Activated effector memory CD4-positive, alpha-beta T cell treated with Interleukin-2 at 50 U/mL for 16 hours (primary cell): ENCODE results near the gene CALD1.
"Not testable (repeated sequence)": the region's sequence is repeated elsewhere in the genome, so short reads cannot be mapped to it uniquely, and the experiment has no call there.

ENCODE experiments used
- DNase-seq: peaks from one replicate; pipeline ENCODE4 v3.0.0-alpha.2; 2020

The CALD1 gene

DNA sequence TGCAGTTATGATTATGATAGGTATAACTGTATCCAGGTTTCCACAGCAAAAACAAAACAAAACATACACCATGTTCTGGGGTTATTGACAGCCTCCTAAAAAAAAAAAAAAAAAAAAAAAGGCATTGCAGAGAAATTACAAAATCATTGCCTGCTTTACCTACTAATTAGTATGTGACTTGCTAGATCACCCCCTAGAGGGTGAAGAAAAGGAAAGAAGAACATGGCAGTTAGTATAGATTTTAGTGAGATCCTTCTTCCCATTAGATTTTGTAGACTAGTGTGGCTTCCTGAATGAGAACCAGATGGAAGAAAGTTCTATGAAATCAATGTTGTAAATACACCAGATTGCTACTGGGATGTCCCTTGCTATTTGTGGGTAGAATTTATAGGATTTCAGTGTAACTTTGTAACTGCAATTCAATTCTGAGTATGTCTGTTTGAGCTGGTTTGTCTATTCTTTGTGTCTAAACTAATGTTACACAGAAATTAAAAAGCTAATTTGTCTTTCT lies 182.9 kb downstream of the CALD1 start:
- DNase-seq: no peak

DNA sequence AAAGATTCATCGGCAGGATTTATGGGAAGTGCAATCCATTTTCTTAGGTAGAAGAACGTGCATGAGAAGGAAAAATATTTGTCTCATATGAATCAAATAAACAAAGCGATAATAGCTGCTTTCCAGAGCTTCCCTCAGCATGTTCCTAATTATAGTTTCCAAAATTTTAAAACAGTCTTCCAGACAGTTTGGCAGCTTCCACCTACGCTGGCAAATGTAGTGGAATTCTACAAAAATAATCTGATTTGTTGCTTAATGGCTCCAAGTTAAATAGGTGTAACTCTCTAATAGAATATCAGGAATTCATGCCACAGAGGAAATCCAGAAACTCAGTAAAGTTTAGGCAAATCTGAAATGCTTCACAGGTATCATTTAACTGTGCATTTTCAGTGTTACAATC lies 183.6 kb downstream of the CALD1 start:
- DNase-seq: no peak

DNA sequence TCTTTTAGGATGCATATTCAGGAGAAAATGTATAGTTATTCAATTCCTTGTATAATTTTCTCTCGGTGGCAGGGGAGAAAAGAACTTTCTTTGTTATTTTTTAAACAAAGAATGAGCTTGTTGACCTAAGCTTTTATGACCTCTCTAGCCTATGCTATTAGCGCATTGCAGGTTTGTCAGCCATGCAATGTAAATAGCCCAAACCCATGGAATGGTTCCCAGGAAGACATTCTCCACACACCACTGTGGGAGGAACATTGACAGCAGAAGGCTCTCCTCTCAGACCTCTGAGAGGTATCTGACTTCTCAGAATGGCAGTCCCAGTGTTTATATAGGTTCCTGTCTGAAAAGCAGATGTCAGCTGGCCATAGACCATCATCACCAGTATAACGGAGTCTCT lies 187.3 kb downstream of the CALD1 start:
- DNase-seq: no peak

DNA sequence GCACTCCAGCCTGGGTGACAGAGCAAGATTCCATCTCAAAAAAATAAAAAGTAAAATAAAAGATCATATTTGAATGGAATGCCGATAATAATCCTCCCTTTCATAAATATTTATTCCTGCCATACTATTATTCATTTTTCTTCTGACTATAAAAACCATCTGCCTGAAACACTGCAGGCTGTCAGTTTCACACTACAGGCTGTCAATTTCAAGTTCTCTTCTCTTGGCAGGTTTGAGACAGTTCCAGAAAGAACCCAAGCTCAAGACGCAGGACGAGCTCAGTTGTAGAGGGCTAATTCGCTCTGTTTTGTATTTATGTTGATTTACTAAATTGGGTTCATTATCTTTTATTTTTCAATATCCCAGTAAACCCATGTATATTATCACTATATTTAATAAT lies 188.7 kb downstream of the CALD1 start:
- no peak for DNase-seq

DNA sequence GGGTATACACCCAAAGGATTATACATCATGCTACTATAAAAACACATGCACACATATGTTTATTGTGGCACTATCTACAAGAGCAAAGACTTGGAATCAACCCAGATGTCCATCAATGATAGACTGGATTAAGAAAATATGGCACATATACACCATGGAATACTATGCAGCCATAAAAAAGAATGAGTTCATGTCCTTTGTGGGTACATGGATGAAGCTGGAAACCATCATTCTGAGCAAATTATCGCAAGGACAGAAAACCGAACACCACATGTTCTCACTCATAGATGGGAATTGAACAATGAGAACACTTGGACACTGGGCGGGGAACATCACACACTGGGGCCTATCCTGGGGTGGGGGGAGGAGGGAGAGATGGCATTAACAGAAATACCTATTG lies 202.2 kb downstream of the CALD1 start:
- DNase-seq: not testable (repeated sequence)

DNA sequence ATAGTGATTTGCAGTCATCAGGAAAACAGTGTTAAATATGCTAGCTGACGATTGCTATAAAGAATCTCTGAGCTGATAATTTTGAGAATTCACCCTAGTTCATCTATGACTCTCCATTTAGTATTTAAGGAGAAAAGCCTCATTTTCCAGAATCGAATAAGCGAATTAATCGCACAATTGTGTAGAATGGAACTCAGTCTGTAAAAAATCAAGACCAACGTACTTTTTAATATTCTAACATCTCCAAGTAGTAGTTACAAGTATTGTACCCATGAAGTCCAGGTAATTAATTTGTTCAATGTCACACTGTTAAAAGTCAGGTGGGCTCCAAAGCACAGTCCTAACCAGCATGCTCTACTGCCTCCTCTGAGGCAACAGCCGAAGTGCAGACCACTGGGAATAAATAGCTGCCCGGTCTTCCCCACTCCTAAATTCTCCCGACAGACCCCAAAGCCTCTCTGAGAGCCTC lies 206.5 kb downstream of the CALD1 start:
- no peak for DNase-seq

DNA sequence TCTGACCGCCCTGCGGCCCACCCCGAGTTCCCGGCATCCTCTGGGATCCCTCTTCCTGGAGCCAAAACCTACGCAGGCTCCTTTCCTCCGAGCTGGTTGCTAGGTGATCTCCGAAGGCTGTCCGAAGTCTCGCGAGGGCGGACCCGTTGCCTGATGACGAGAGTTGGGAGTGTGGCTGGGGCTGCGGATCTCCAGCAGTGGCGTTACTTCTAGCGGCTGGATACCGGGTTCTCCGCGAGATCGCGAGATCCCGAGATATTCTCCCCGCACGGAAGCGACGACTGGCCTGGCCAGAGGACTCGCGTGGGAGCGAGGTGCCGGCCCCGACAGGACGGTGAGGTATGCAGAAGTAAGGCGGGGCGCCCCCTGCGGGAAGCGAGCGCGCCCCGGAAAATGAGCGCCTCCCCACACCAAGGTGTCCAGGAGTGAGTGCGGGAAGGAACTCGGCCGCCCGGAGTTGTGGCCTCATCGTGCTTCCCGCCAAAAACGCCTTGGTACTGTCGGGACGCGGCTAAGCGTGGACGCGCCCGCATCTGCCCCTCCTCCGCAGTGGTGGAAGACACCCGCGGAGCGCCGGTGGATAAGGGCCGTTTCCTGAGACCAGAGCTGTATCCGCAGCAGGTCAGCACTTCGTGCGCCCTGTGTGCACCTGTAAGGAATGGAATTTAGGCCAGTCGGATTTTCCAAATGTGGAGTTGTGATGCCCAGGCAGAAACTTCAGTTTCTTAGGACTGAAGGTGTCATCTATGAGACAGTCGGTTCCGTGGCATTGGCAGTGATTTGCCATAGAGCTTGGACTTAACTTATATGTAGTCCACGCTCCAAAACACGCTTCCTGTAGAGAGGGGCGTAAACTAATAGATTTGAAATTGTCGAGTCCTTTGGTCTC lies 207.2 kb downstream of the CALD1 start, which contains the start of gene AGBL3:
Gene AGBL3 (plus strand): TSS at position 146 of the 889 bp plus-strand sequence. CDS start 1,426 bp downstream, outside the sequence.
- DNase-seq: peak; percentile 80

DNA sequence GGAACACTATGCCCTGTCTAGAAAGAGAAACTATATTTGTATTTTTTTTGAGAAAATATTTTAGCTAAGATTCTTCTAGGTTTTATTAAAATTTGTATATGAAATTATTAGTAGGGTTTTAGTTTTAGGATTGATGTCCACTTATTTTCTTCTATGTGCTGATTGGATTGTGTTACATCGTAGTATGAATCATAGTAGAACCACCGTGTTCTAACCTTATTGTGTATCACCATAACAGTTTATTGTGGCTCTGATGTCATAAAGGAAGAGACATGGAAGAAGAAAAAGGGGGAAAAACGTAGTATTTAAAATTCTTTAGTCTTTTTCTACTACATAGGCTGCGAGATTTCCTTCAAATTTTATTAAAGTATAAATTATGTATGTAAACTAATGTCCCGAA lies 208.7 kb downstream of the CALD1 start:
- DNase-seq: no peak

DNA sequence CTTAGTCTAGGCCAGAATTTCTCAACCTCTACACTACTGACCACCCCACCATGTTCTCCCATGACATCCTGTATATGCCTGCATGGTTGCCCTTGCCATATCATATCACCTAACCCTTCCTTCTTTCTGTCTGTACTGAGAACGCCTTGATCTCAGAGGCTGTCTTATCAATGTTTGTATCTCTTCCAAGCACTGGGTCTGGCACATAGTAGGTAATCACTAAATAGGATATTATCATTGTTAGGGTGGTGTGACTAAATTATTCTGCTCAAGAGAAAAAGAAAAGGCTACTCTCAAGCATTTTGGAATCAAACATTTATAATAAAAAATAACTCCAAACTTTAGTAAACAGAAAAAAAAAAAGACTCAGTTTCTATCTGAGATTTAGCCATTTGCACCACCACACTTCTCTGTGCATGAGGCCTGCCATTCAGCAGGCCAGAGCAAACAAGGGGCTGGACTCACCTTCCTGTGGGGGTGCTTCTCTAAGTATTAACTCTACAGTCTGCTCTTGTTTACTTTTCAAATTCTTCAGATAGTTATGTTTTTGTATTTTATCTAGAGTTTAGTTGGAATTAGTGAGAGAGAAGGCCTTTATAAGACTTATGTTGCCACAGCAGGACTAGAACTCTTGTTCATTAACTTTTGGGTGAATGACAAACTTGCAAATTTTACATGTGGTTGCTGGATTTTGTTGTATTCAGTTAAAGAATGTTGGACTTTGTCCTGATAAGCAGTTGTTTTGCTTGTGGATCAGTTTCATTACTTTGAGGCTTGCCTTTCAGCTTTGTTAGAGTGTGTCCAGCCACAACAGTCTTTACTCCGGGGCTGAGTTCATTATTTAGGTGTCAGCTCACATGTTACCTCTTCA lies 212.3 kb downstream of the CALD1 start:
- no peak for DNase-seq

DNA sequence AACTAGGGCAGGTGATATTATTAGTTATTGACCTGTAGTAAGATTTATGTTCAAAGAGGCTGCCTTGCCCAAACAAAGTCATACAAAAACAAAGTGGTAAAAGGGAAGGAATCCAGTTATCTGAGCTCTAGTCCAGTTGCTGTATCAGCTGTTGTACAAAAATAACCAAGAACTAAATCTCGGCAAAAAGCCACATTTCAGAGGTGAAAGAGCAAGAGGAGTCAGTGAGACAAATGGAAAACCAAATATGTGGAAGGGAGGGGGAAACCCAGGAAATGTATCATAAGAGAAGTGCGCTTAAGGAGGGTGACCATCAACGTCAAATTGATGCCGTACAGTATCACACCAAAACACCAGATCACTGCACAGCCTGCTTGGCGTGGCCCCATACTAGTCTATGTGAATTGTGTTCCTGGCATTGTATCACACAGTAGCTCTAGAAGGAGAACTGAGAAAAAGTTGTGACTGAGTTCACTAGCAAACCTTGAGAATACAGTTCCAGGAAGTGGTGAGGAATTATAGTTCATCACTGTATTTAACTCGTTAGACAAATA lies 213.3 kb downstream of the CALD1 start:
- DNase-seq: no peak

DNA sequence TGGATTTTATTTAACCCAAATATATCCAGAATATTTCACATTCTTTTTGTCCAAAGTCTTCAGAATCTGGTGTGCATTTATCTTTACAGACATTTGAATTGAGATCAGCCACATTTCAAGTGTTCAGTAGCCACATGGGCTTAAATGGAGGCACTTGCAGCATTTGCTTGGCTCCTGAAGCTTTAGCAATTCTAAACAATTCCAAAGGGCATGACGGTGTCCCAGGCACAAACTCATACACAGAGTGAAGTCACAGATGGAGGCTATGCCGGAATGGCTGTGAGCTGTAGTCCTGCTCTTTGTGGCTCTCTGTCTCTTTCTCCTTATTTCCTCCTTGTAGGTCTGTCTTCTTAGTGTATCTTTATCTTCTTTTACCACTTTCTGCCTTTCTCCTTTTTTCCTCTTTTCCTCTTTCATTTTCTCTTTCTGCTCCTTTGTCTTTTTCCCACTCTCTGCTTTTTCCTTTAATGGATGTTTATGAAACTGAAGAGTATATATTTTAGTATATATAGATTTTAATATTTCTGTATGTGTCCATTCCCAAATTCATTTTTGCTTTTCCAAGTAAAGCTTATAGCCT lies 214.5 kb downstream of the CALD1 start:
- DNase-seq: no peak

DNA sequence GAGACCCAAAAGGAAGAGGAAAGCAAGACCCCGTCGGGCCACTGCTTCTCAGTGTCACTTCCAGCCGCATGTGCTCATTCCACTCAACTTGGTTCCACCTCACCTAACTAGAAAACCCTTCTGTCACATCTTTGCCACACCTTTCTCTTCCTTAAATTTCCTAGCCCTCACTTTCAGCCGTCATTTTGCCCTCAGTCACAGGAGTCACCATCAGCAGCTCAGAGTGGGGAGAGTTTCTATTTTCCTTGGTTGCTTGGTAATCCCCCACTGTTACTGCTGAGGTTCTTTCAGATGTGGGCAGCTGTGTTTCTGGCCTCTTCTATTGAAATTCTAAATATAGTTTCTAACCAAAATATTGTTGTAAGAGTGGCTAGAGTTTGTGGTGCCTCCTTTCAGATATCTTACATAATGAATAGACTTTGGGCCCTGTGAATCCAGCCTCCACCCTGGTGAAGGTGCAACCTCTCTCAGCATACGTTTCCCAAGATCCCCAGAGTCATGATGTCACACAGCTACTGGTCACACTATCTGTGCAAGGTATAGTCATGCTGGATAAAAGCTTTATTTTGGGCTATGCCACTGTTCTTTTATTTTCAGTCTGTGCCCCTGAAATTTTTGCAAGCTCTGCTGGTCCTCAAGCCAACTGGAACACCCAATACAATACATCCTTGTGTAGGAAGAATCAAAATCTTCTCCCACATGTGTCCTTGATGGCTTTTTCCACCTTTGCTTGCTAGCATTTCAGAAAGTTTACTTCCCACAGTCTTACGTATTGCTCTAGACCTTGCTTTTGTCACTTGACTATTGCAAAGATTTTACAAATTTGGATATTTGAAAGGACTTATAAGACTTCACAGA lies 216.0 kb downstream of the CALD1 start:
- no peak for DNase-seq

DNA sequence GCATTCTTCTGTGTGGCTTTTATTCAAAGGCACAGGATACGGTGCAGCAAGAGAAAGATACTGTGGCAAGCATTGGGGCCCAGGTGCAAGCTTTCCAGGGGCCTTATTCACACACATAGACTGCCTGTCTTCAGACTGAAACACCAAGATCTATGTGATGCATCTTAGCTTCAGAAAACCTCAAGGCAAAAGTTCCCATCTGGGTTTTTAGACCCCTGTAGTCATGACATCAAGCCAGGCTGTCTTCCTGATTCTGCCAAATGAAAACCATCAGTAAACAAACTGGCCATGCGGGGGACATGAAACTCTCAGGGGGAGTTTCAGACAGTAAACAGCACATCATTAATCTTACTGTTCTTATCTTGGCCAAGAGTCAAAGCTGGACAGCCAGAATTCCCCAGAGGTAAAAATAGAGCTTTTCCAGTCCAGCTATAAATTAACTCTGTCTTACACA lies 216.7 kb downstream of the CALD1 start:
- no peak for DNase-seq

DNA sequence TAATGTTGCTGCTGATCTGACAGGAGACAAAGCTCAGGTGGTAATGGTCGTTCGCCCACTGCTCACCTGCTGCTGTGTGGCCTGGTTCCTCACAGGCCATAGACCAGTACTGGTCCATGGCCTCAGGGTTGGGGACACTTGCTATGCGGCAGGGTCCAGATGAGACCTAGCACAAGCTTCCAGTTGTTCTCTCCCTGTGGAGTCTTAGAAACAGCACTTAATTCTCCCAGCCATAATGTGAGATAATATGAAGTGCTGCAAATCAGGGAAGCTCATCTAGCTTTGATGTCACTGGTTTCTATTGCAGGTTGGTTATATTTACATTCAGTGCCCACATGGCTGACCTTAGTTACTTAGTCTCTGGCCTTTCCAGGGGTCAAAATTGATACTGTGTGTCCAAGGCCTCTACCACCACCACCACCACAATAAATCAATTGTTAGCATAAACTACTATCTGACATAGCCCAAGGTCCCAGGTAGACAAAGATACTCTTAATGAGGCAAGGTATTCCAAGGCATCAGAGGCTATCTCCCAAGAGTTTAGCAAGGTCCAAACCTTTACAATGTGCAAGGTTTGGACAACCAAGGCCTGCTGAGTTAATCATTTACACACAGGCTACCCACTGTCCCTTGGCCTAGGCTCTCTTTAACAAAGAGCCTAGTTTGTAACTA lies 217.9 kb downstream of the CALD1 start:
- DNase-seq: no peak

DNA sequence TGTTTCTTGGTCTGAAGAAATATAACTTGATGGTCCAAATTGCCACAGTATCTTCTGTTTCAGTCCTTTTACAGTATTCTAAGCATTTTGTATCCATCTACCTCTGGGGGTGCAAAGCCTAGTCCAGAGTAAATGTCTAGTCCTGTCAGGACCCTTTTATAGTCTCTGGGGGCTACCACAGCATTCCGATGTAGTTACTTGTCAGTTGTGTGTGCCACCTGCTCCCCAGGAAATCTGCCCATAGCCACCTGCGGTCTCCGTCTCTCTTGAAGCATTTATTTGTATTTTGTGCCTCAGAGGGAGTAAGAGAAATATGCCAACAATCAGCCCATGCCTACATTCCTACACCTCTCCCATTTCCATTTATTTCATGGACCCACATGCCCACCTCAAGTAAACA lies 219.7 kb downstream of the CALD1 start:
- no peak for DNase-seq

DNA sequence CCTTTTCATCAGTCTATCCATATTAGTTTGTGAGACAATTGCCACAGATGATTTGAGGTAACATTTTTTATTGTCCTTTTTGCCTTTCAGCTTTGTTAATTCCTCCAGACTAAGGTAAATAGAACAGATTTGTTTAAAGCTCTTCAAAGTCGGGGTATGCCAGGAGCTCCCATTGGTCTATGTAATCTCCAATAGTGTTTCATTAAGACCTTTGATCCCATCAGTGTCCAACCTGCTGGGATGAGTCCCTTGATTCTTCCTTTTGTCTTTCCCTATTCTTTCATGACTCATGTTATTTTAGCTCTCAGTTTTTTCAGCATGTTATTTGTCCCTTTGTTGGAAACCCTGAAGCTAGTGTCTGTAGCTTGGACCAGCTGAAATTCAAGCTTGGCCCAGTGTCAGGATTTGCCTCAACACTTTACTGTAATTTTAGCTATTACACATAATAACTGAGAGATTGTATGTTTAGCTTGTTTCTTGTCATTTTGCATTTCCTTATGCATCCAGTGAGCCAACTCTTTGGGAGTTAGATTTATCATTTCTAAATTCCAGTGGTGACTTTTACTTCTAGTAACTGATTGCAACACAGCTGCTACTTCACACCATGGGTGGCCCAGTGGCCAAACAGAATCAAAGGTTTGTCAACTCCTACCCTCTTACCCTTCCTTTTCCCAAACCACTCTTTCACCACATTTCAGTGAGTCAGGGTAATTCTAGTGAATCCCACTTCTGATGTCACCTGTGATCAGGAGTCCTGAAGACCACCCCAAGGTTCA lies 222.1 kb downstream of the CALD1 start:
- no peak for DNase-seq

DNA sequence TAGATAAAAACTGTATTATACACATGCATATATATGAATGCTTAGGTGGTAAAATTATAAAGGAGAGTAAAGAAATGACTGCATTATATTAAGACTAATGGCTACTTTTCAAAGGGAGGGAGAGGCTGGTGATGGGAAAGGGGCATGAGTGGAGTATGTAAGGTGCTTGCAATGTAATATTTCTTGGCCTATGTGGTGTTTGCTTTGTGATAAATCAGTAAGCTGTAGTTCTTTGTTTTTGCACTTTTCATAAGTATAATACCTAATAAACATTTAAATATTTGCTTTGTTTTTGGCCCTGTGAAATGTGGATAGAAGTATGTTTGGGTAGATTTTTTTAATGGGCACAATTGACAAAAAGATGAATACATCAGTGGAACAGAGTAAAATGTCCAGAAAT lies 232.8 kb downstream of the CALD1 start:
- DNase-seq: no peak
